K562 (cell line): Measurements from ENCODE around the gene RPL19. TPM values are rescaled to one million over a fixed set of nuclear protein-coding genes. Genes with fewer than 3 reads are reported as not detected.

Experiments
- ARID2 ChIP-seq: fragments of 450-650 bp; IDR thresholded peaks from 2 replicates; pipeline ENCODE4 v1.6.1; 2017; ENCODE audit warnings: antibody characterized with exemption, mild to moderate bottlenecking
- CUX1 ChIP-seq: fragments of 200-800 bp; sonication (Bioruptor generic); IDR thresholded peaks from 2 replicates; pipeline ENCODE4 v1.6.1; 2016; ENCODE audit warnings: missing genetic modification characterization, missing compliant biosample characterization
- GMEB1 ChIP-seq: fragments of 250-450 bp; sonication (Bioruptor Pico); IDR thresholded peaks from 2 replicates; pipeline ENCODE4 v1.4.0; 2020; ENCODE audit warnings: mild to moderate bottlenecking
- KAT7 ChIP-seq: sonication (generic); formaldehyde crosslinking; IDR thresholded peaks from 2 replicates; pipeline ENCODE4 v1.8.0; 2022; ENCODE audit warnings: missing genetic modification reagents, mild to moderate bottlenecking, borderline replicate concordance
- RFX7 ChIP-seq: fragments of 250-450 bp; sonication (Bioruptor Pico); IDR thresholded peaks from 2 replicates; pipeline ENCODE4 v1.5.1; 2021; ENCODE audit warnings: mild to moderate bottlenecking
- ZNF551 ChIP-seq: fragments of 250-450 bp; sonication (Bioruptor Pico); IDR thresholded peaks from 2 replicates; pipeline ENCODE4 v1.5.0; 2021; ENCODE audit warnings: mild to moderate bottlenecking, moderate library complexity
- ZNF668 ChIP-seq: fragments of 250-450 bp; sonication (Bioruptor Pico); IDR thresholded peaks from 2 replicates; pipeline ENCODE4 v1.8.0; 2022; ENCODE audit warnings: mild to moderate bottlenecking, inconsistent platforms
- polyA plus RNA-seq, 8 experiments: library from polyadenylated mRNA; depleted of rRNA in 4 of 8; stranded (reverse) in 5 of 8; unstranded in 3 of 8; fragments of >200 nt; fragmentation: Nextera tagmentation in 2 of 8; fragmentation: Illumina TruSeq in 1 of 8; extraction: Ambion mirVana in 2 of 8; extraction: Trizol in 1 of 8; gene quantifications; 2 replicates each; pipeline versions ENCODE4 v1.2.1 to v1.2.3, GENCODE V29; 2011 to 2014; ENCODE audit warnings: inconsistent platforms in 1 of 8, missing spikeins in 1 of 8
- total RNA-seq, 7 experiments: library from RNA; depleted of rRNA in 6 of 7; stranded (reverse); fragments of >200 nt in 6 of 7; fragmentation: Illumina TruSeq in 2 of 7; extraction: Trizol in 2 of 7; gene quantifications; 2 replicates each; pipeline versions ENCODE4 v1.2.1 to v1.2.3, GENCODE V29; 2011 to 2021; ENCODE audit warnings: low replicate concordance in 1 of 7
- TF ChIP-seq, protein P1 (sequence below): fragments of 250-450 bp; sonication (Bioruptor Pico); IDR thresholded peaks from 2 replicates; pipeline ENCODE4 v1.8.0; 2021; ENCODE audit warnings: moderate library complexity, mild to moderate bottlenecking, inconsistent platforms
- TF ChIP-seq, protein P2 (sequence below): fragments of 250-450 bp; sonication (Bioruptor Pico); IDR thresholded peaks from 2 replicates; pipeline ENCODE4 v1.8.0; 2021; ENCODE audit warnings: moderate library complexity, mild to moderate bottlenecking, inconsistent platforms

RPL19 gene
- total and polyA plus RNA-seq, 9 of the 15 experiments (the other 6 are each of a cell fraction or from before 2014, with no cell fraction given) = 2,263 to 4,614 (median 3,727) TPM

- 0 out of 2 replicates have a peak, but pooled peaks have one; percentile 19 for TF ChIP-seq CUX1
- 0 out of 2 replicates have a peak, but pooled peaks have one; percentile 23 for TF ChIP-seq GMEB1 (CRISPR knock-in tag)
- 0 out of 2 replicates have a peak, but pooled peaks have one; percentile 11 for TF ChIP-seq ARID2
- no peak for TF ChIP-seq ZNF668
- TF ChIP-seq KAT7 = no peak; the same call in 1 of the 2 replicates
- no peak for TF ChIP-seq ZNF551
- TF ChIP-seq, protein P1, sequence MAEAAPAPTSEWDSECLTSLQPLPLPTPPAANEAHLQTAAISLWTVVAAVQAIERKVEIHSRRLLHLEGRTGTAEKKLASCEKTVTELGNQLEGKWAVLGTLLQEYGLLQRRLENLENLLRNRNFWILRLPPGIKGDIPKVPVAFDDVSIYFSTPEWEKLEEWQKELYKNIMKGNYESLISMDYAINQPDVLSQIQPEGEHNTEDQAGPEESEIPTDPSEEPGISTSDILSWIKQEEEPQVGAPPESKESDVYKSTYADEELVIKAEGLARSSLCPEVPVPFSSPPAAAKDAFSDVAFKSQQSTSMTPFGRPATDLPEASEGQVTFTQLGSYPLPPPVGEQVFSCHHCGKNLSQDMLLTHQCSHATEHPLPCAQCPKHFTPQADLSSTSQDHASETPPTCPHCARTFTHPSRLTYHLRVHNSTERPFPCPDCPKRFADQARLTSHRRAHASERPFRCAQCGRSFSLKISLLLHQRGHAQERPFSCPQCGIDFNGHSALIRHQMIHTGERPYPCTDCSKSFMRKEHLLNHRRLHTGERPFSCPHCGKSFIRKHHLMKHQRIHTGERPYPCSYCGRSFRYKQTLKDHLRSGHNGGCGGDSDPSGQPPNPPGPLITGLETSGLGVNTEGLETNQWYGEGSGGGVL (CRISPR knock-in tag) = no peak
- TF ChIP-seq, protein P2, sequence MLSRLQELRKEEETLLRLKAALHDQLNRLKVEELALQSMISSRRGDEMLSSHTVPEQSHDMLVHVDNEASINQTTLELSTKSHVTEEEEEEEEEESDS (CRISPR knock-in tag) = no peak
- TF ChIP-seq RFX7 (CRISPR knock-in tag) = no peak
These were observed at the start of gene RPL19 (continued) for GRCh38 chr17:39200070-39200879.
